ENCODE results near the gene GPR148.

GPR148 gene

DNA sequence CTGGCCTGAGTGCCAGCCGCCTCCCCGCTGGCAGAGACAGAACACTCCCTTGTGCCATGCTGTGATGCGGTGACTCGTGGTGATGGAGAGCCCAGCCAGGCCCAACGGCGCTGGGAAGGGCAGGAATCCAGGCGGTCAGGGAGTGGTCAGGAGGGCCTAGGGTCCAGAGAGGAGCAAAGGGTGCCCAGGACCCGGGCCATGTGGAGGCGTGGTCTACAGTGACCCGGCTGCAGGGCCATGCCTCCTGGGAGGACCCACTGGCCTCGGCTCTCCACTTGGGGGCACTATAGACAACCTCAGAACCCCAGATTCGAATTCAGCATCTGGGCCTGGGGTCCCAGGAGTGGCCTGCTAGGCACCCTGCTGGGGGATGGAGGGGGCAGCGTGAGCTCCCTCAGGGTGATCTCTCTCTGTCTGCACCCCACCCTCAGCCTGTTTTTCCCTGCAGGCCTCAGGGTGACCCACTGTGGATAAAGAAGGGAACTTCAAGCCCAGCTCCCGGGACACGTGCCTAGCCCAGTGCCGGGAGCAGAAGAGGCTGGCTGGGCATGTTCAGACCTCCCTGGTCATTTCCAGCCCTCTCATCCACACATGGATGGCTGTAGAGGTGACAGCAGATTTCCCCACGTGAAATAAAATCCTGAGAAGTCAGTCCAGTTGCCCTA is 39.5 kb downstream of the GPR148 start:
- no peak for DNase-seq (ENCODE audit: low read depth in 2 of 2, low spot score in 1 of 2)

DNA sequence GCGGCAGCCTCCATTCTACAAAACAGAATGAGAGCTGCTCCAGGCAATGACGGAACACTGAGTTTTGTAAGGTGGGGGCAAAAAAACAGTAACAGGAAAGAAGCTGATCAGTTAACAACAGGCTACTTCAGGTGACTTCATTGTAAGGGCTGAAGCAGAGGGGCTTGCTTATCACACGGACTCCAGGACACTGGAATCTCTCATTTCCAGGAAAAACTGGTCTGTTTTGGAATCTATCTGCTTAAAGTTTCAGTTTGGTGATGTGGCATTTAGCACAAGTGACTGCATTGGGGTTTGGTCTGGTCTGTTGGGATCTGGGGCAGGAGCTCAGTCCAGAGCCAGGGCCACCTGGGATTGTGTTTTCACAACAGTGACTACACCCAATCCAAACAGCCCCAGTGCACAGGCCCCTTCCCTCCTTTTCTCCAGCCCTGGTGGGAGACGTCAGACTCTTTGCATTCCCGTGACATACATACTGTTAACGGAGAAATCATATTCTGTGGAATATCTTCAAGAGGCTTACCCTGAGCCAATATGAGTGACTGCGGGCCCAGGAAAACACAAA is 40.6 kb downstream of the GPR148 start:
- no peak for DNase-seq (ENCODE audit: low read depth in 2 of 2, low spot score in 1 of 2)

DNA sequence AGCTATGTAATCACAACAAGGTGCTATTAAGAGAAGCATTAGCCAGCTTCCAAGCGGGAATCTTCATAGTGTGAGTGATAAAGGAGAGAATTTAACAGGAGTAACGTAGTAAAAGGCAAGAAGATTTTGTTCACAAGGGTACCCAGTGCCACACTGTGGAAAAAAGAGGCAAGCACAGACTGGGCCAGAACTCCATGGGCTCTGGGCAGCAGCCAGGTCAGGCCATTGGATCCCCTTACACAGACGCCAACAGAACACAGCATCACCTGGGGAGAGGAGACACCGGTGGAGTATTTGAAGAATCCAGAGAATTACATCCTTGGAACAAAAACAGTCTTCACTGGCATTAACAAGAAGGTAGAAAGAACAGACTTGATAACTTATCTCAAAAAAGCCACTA is 47.7 kb downstream of the GPR148 start:
- DNase-seq (ENCODE audit: low read depth in 2 of 2, low spot score in 1 of 2), result no peak

DNA sequence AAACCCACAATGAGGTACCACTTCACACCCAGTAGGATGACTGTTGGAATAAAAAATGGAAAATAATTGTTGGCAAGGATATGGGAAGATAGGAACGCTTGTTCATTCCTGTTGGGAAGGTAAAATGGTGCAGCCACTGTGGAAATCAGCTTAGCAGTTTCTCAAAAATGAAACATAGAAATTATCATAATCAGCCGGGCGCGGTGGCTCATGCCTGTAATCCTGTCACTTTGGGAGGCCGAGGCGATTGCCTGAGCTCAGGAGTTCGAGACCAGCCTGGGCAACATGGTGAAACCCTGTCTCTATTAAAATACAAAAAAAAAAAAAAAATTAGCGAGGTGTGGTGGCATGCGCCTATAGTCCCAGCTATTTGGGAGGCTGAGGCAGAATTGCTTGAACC is 49.9 kb downstream of the GPR148 start:
- no peak for DNase-seq (ENCODE audit: low read depth in 2 of 2, low spot score in 1 of 2)
